GM12878 (cell line): ENCODE results near the gene ZNF182. TPM values are rescaled to one million over a fixed set of nuclear protein-coding genes. Genes with fewer than 3 reads are reported as not detected.

Experiments
- ATAC-seq: fragments of 200-7000 bp; cut with Tn5 transposase; 3 replicates; pipeline ENCODE4 v1.9.1; 2020; ENCODE audit warnings: mild to moderate bottlenecking, moderate library complexity
- BruUV-seq: library from RNA; stranded (reverse); fragments of 400-500 nt; replicated peaks from 2 replicates; lab custom pipeline; 2021; lab: Mats Ljungman, UMichigan
- CTCF ChIA-PET: fragments of 300-600 bp; sonication (Branson Sonifier 250); formaldehyde crosslinking; extraction: SDS; loops from one replicate; lab custom pipeline; 2021; ENCODE audit warnings: inconsistent platforms; lab: Yijun Ruan, JAX
- POLR2A ChIA-PET: fragments of 350-600 bp; formaldehyde crosslinking; extraction: SDS; loops from one replicate; lab custom pipeline; 2021; ENCODE audit warnings: inconsistent platforms; lab: Charles Lee
- RAD21 ChIA-PET: fragments of 300-600 bp; sonication (Branson Sonifier 250); formaldehyde crosslinking; loops from one replicate; lab custom pipeline; 2023; ENCODE audit warnings: antibody characterized with exemption; ENCODE audit not compliant: unreplicated experiment; lab: Charles Lee
- SMC1A ChIA-PET: fragments of 300-600 bp; sonication (Branson Sonifier 250); formaldehyde crosslinking; loops from one replicate; lab custom pipeline; 2023; ENCODE audit not compliant: unreplicated experiment, uncharacterized antibody; lab: Charles Lee
- DNase-seq: peaks from one replicate; pipeline ENCODE4 v3.0.0-alpha.2; 2011; ENCODE audit warnings: low read depth, low spot score
- FAIRE-seq: peaks from 3 replicates; lab custom pipeline; 2011; peaks lifted over from hg19 to GRCh38; lab: Jason Lieb, UNC
- H2AFZ ChIP-seq: 2 replicates; pipeline ENCODE4 v1.6.0; 2011; ENCODE audit warnings: low read depth, low read length, control low read depth; ENCODE audit not compliant: control insufficient read depth
- H3K27ac ChIP-seq: 2 replicates; pipeline ENCODE4 v1.5.1; 2011; ENCODE audit warnings: control low read depth; ENCODE audit not compliant: control insufficient read depth, insufficient read depth
- H3K27me3 ChIP-seq, 2 experiments: replicated peaks in 1 of 2; 2 replicates each; pipeline versions ENCODE4 v1.6.0 to v1.6.1; 2011; ENCODE audit warnings: low read length in 1 of 2; ENCODE audit not compliant: control insufficient read depth in 2 of 2, insufficient read depth in 2 of 2
- H3K36me3 ChIP-seq, 2 experiments: 2 replicates each; pipeline ENCODE4 v1.5.1; 2011; ENCODE audit warnings: low read length in 1 of 2; ENCODE audit not compliant: control insufficient read depth in 2 of 2, insufficient read depth in 2 of 2
- H3K4me1 ChIP-seq: 2 replicates; pipeline ENCODE4 v1.6.1; 2011; ENCODE audit warnings: mild to moderate bottlenecking, low read length, moderate library complexity, mixed read lengths; ENCODE audit not compliant: control insufficient read depth, insufficient read depth
- H3K4me2 ChIP-seq: 2 replicates; pipeline ENCODE4 v1.6.0; 2011; ENCODE audit warnings: control low read depth; ENCODE audit not compliant: control insufficient read depth, insufficient read depth
- H3K4me3 ChIP-seq: fragments of 200-600 bp; sonication (generic); 2 replicates; pipeline ENCODE4 v1.5.1; 2016
- H3K79me2 ChIP-seq: 2 replicates; pipeline ENCODE4 v1.6.0; 2011; ENCODE audit warnings: low read length; ENCODE audit not compliant: control insufficient read depth, insufficient read depth
- H3K9ac ChIP-seq: 2 replicates; pipeline ENCODE4 v1.8.0; 2011; ENCODE audit warnings: low read length, control low read depth, mixed read lengths; ENCODE audit not compliant: control insufficient read depth, insufficient read depth
- H3K9me3 ChIP-seq: replicated peaks from 3 replicates; pipeline ENCODE4 v1.5.1; 2011; ENCODE audit warnings: mild to moderate bottlenecking, low read length; ENCODE audit not compliant: control insufficient read depth, insufficient read depth
- H4K20me1 ChIP-seq: 2 replicates; pipeline ENCODE4 v1.6.0; 2011; ENCODE audit not compliant: control insufficient read depth, insufficient read depth
- BCLAF1 ChIP-seq: fragments of 450-650 bp; IDR thresholded peaks from 2 replicates; pipeline ENCODE4 v1.6.1; 2017; ENCODE audit warnings: antibody characterized with exemption, mild to moderate bottlenecking, moderate library complexity
- CBFB ChIP-seq: IDR thresholded peaks from 2 replicates; pipeline ENCODE4 v1.6.1; 2016; ENCODE audit warnings: antibody characterized with exemption, low read depth
- CTCF ChIP-seq, 3 experiments: IDR thresholded peaks in 2 of 3; conservative IDR thresholded peaks in 1 of 3; 2 replicates each; pipeline ENCODE4 v1.5.1; 2011; ENCODE audit warnings: low read depth in 3 of 3, low read length in 3 of 3, mild to moderate bottlenecking in 3 of 3, control low read depth in 2 of 3, moderate library complexity in 2 of 3, inconsistent platforms in 1 of 3, mixed read lengths in 1 of 3; ENCODE audit not compliant: control insufficient read depth in 2 of 3, insufficient read depth in 1 of 3; ENCODE audit errors: extremely low read depth in 1 of 3
- DPF2 ChIP-seq: fragments of 450-650 bp; IDR thresholded peaks from 2 replicates; pipeline ENCODE4 v1.6.1; 2017; ENCODE audit warnings: mild to moderate bottlenecking
- E4F1 ChIP-seq: fragments of 450-650 bp; IDR thresholded peaks from 2 replicates; pipeline ENCODE4 v1.6.1; 2018; ENCODE audit warnings: borderline replicate concordance, mild to moderate bottlenecking; ENCODE audit not compliant: partially characterized antibody
- EGR1 ChIP-seq, 2 experiments: IDR thresholded peaks; 1 replicate in 1 of 2; 2 replicates in 1 of 2; pipeline ENCODE4 v1.6.1; 2011 to 2012; ENCODE audit warnings: low read depth in 2 of 2, low read length in 2 of 2, borderline replicate concordance in 1 of 2, mild to moderate bottlenecking in 1 of 2, moderate library complexity in 1 of 2
- KLF5 ChIP-seq: fragments of 450-650 bp; IDR thresholded peaks from 2 replicates; pipeline ENCODE4 v1.6.1; 2014; ENCODE audit warnings: mild to moderate bottlenecking; ENCODE audit not compliant: partially characterized antibody
- MTA3 ChIP-seq: IDR thresholded peaks from 2 replicates; pipeline ENCODE4 v1.6.1; 2012; ENCODE audit warnings: low read length, inconsistent platforms, borderline replicate concordance
- REST ChIP-seq: IDR thresholded peaks from 2 replicates; pipeline ENCODE4 v1.6.1; 2012; ENCODE audit warnings: mild to moderate bottlenecking, low read depth, low read length
- TCF7 ChIP-seq: IDR thresholded peaks from 2 replicates; pipeline ENCODE4 v1.6.1; 2014; ENCODE audit warnings: antibody characterized with exemption, borderline replicate concordance
- YY1 ChIP-seq: IDR thresholded peaks from 2 replicates; pipeline ENCODE4 v1.6.1; 2011; ENCODE audit warnings: low read depth, mild to moderate bottlenecking, low read length
- WGBS: methylation state at CpG from one replicate; pipeline ENCODE4 v1.1.6; 2016; ENCODE audit warnings: low lambda C conversion rate; ENCODE audit not compliant: insufficient replicate concordance, insufficient coverage; ENCODE audit errors: missing lambda C conversion rate; 5-methylcytosine and 5-hydroxymethylcytosine counted together
- in situ Hi-C: fragments of 300-500 bp; cut with MboI; formaldehyde crosslinking; loops from 9 replicates; pipeline ENCODE4 v1.14.3; 2018; ENCODE audit warnings: mixed read lengths
- intact Hi-C: fragments of 100-400 bp; cut with micrococcal nuclease; formaldehyde crosslinking; loops from one replicate; pipeline ENCODE4 v1.14.2; 2022; ENCODE audit not compliant: unreplicated experiment
- polyA plus RNA-seq, 11 experiments: library from polyadenylated mRNA; depleted of rRNA in 4 of 11; unstranded in 6 of 11; stranded (reverse) in 5 of 11; fragments of >200 nt; fragmentation: Nextera tagmentation in 4 of 11; fragmentation: Illumina TruSeq in 1 of 11; extraction: Ambion mirVana in 4 of 11; extraction: Trizol in 1 of 11; gene quantifications; 1 replicate in 1 of 11; 2 replicates in 10 of 11; pipeline versions ENCODE4 v1.2.1 to v1.2.3, GENCODE V29; 2011 to 2016; ENCODE audit warnings: inconsistent platforms in 2 of 11, missing spikeins in 2 of 11, low read depth in 1 of 11
- total RNA-seq, 4 experiments: library from RNA; depleted of rRNA in 3 of 4; stranded (reverse); fragments of >200 nt in 3 of 4; fragmentation: Illumina TruSeq in 1 of 4; extraction: Trizol in 1 of 4; gene quantifications; 2 replicates each; pipeline versions ENCODE4 v1.2.1 to v1.2.3, GENCODE V29; 2013 to 2021

Gene ZNF182
- total and polyA plus RNA-seq, 10 of the 15 experiments (the other 5 are each of a cell fraction or from before 2014, with no cell fraction given) = 0.85 to 7.0 (median 5.3) TPM

GRCh38 chrX:47992095-47992380 is 11.8 kb downstream of the ZNF182 start:
- CTCF ChIA-PET = no interaction called here
- peaks cover 2 to 15% of the 10 kb centered on the region in 2 experiments; a peak in 2 of 4 replicates for H3K36me3 ChIP-seq
- WGBS = 88% methylated on average over 1 of the region's 1 CpG
- TF ChIP-seq CTCF (IDR thresholded peaks at IDR 0.05 in 2 of 3, conservative IDR thresholded peaks at IDR 0.05 in 1 of 3; ENCODE audit: control insufficient read depth in 2 of 3, extremely low read depth in 1 of 3, insufficient read depth in 1 of 3, low read depth in 3 of 3, low read length in 3 of 3) = no peak
- TF ChIP-seq MTA3 = no peak
- no peak for TF ChIP-seq TCF7
- no peak for TF ChIP-seq E4F1
- no peak for TF ChIP-seq KLF5
- TF ChIP-seq CBFB = no peak
- no peak for TF ChIP-seq EGR1 (IDR thresholded peaks at IDR 0.05; ENCODE audit: borderline replicate concordance in 1 of 2, low read depth in 2 of 2, low read length in 2 of 2)
- TF ChIP-seq DPF2 = no peak
- TF ChIP-seq BCLAF1 = no peak
- no peak for TF ChIP-seq YY1
- no peak for TF ChIP-seq REST

More at GRCh38 chrX:47992095-47992380, 11.8 kb downstream of the ZNF182 start:
- ATAC-seq (no peak), FAIRE-seq (no peak), DNase-seq (no peak)
- Histone ChIP-seq H3K9ac (no peak overlapping the region), H3K4me2 (no peak overlapping the region), H3K79me2 (no peaks in the 10 kb centered on the region), H3K4me3 (no peak overlapping the region), H3K9me3 (peaks cover 21% of the 10 kb centered on the region), H2AFZ (no peak overlapping the region), H3K27ac (no peak overlapping the region), H3K4me1 (no peaks in the 10 kb centered on the region), H3K27me3 (no peaks in the 10 kb centered on the region), H4K20me1 (no peaks in the 10 kb centered on the region)
- SMC1A ChIA-PET = no interaction called here
- RAD21 ChIA-PET = no interaction called here
- no TSS peak for BruUV-seq
- POLR2A ChIA-PET = no interaction called here
- in situ Hi-C loops = no loop called here
- intact Hi-C loops = no loop called here
